ENCODE measurements around the gene MRPS35. TPM values are rescaled to one million over a fixed set of nuclear protein-coding genes. Genes with fewer than 3 reads are reported as not detected.

The MRPS35 gene
- total RNA-seq, 6 experiments from 2014 or later = 34.6 to 84.4 (median 41.1) TPM

GRCh38 chr12:27802936-27803335, 92.3 kb downstream of the MRPS35 start:
- Histone ChIP-seq H3K9me3 (no peaks in the 10 kb centered on the region), H3K36me3 (peaks cover 0 to 14% (median 3%) of the 10 kb centered on the region in 4 donors), H3K27me3 (no peaks in the 10 kb centered on the region), H3K4me1 (no peaks in the 10 kb centered on the region), H3K27ac (no peak overlapping the region), H3K4me3 (no peak overlapping the region)
- intact Hi-C loops (cut with DNase I) = no loop called here
- WGBS (ENCODE audit: insufficient coverage, low coverage, low lambda C conversion rate, missing lambda C conversion rate) = 94% methylated on average over 2 of the region's 2 CpGs
- TF ChIP-seq POLR2A (IDR thresholded peaks at IDR 0.05) = no peak
- ATAC-seq (no peak), DNase-seq (no peak)

DNA sequence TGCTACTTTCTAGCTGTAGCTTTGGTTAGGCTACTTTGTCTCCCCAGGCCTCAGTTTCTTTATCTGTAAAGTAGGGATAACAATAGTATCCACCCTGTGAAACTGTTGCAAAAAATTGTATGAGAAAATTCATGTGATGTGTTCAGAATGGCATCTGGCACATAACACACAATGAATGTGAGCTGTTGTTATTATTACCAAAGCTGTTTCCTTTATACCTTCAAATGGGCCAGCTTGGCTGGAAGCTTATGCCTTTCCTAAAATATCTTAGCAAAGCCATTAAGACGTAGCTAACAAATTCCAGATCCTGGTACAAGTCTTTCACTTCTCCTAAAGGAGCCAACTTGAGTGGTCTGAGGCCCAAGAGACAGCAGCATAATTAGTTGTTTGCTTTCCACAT, 94.6 kb downstream of the MRPS35 start:
- 25% methylated on average over 1 of the region's 1 CpG for WGBS (ENCODE audit: insufficient coverage, low coverage, low lambda C conversion rate, missing lambda C conversion rate)
- TF ChIP-seq, protein P1, sequence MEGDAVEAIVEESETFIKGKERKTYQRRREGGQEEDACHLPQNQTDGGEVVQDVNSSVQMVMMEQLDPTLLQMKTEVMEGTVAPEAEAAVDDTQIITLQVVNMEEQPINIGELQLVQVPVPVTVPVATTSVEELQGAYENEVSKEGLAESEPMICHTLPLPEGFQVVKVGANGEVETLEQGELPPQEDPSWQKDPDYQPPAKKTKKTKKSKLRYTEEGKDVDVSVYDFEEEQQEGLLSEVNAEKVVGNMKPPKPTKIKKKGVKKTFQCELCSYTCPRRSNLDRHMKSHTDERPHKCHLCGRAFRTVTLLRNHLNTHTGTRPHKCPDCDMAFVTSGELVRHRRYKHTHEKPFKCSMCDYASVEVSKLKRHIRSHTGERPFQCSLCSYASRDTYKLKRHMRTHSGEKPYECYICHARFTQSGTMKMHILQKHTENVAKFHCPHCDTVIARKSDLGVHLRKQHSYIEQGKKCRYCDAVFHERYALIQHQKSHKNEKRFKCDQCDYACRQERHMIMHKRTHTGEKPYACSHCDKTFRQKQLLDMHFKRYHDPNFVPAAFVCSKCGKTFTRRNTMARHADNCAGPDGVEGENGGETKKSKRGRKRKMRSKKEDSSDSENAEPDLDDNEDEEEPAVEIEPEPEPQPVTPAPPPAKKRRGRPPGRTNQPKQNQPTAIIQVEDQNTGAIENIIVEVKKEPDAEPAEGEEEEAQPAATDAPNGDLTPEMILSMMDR (IDR thresholded peaks at IDR 0.05) = no peak
- no peak for TF ChIP-seq POLR2A (IDR thresholded peaks at IDR 0.05)
- intact Hi-C loops (cut with DNase I) = no loop called here

More for the DNA sequence above, 94.6 kb downstream of the MRPS35 start:
- no peaks in the 10 kb centered on the region for H3K4me1 ChIP-seq
- no peak overlapping the region for H3K4me3 ChIP-seq
- ATAC-seq = no peak
- H3K27ac ChIP-seq = no peak overlapping the region
- H3K27me3 ChIP-seq = no peaks in the 10 kb centered on the region
- DNase-seq = no peak
- H3K9me3 ChIP-seq = no peaks in the 10 kb centered on the region
- H3K36me3 ChIP-seq = no peaks in the 10 kb centered on the region

Small RNA genes within 50 kb of the gene (small RNA-seq; reads per million reads assigned to genes)
- 0 reads per million in 2 experiments for gene RF00019

Other genes starting within 250 kb of the MRPS35 start
- 10 to 100 TPM; 24.1 to 53.9 (median 35.8) TPM for gene PPFIBP1, start 186.6 kb upstream of the MRPS35 start, total RNA-seq
- gene REP15, start 14.4 kb upstream of the MRPS35 start, total RNA-seq = 1 to 10 TPM in 2 of 6 experiments, under 1 TPM in 4; 0.24 to 1.8 (median 0.88) TPM
- 10 to 100 TPM in 5 of 6 experiments, 1 to 10 TPM in 1; 9.4 to 15.3 (median 10.6) TPM for gene KLHL42, start 69.4 kb downstream of the MRPS35 start, total RNA-seq
- not detected for gene MANSC4, start 69.4 kb downstream of the MRPS35 start, total RNA-seq